Panc1 (cell line): ENCODE measurements around the gene CHIC2. TPM values are rescaled to one million over a fixed set of nuclear protein-coding genes. Genes with fewer than 3 reads are reported as not detected.

Experiments
- ATAC-seq: fragments of 200-7000 bp; cut with Tn5 transposase; 2 replicates; pipeline ENCODE4 v1.9.1; 2020; ENCODE audit warnings: mild to moderate bottlenecking, moderate library complexity
- BruUV-seq: library from RNA; stranded (reverse); fragments of 400-500 nt; replicated peaks from 2 replicates; lab custom pipeline; 2021; lab: Mats Ljungman, UMichigan
- CTCF ChIA-PET: fragments of 300-600 bp; sonication (Branson Sonifier 250); formaldehyde crosslinking; loops from one replicate; lab custom pipeline; 2022; ENCODE audit warnings: antibody characterized with exemption; lab: Charles Lee
- POLR2A ChIA-PET: fragments of 300-600 bp; sonication (Branson Sonifier 250); formaldehyde crosslinking; loops from one replicate; lab custom pipeline; 2022; ENCODE audit warnings: antibody characterized with exemption; lab: Charles Lee
- DNase-seq: peaks from one replicate; pipeline ENCODE4 v3.0.0-alpha.2; 2010; ENCODE audit warnings: low read depth, low spot score
- H3K27ac ChIP-seq: 2 replicates; pipeline ENCODE4 v1.5.1; 2011; ENCODE audit warnings: mild to moderate bottlenecking, low read length, inconsistent platforms
- H3K27me3 ChIP-seq: fragments of 200-500 bp; sonication (Bioruptor generic); 2 replicates; pipeline ENCODE4 v1.6.0; 2014; ENCODE audit warnings: low read length, inconsistent platforms; ENCODE audit not compliant: control insufficient read depth, insufficient read depth
- H3K36me3 ChIP-seq: fragments of 200-500 bp; sonication (Bioruptor generic); 2 replicates; pipeline ENCODE4 v1.5.1; 2014; ENCODE audit warnings: inconsistent platforms, mild to moderate bottlenecking, low read length, moderate library complexity; ENCODE audit not compliant: control insufficient read depth, insufficient read depth
- H3K4me1 ChIP-seq: 2 replicates; pipeline ENCODE4 v1.5.1; 2011; ENCODE audit warnings: inconsistent platforms, mild to moderate bottlenecking, low read length, moderate library complexity; ENCODE audit not compliant: control insufficient read depth, insufficient read depth
- H3K4me3 ChIP-seq, 2 experiments: 2 replicates each; pipeline ENCODE4 v1.5.1; 2011 to 2012; ENCODE audit warnings: low read depth in 2 of 2, low read length in 2 of 2, mild to moderate bottlenecking in 2 of 2, inconsistent platforms in 1 of 2, moderate library complexity in 1 of 2
- H3K9me3 ChIP-seq: fragments of 200-500 bp; sonication (Bioruptor generic); 2 replicates; pipeline ENCODE4 v1.5.1; 2014; ENCODE audit warnings: low read depth, mild to moderate bottlenecking, inconsistent platforms, low read length, moderate library complexity; ENCODE audit not compliant: control insufficient read depth, insufficient read depth
- CTCF ChIP-seq: fragments of 450-650 bp; IDR thresholded peaks from 2 replicates; pipeline ENCODE4 v1.5.1; 2017; ENCODE audit warnings: mild to moderate bottlenecking
- POLR2AphosphoS5 ChIP-seq: IDR thresholded peaks from 2 replicates; pipeline ENCODE4 v1.6.1; 2012; ENCODE audit warnings: mild to moderate bottlenecking, low read depth, low read length, moderate library complexity
- REST ChIP-seq, 2 experiments: IDR thresholded peaks; 2 replicates each; pipeline ENCODE4 v1.6.1; 2011 to 2012; ENCODE audit warnings: low read depth in 2 of 2, control low read depth in 1 of 2, low read length in 1 of 2, mild to moderate bottlenecking in 1 of 2, moderate library complexity in 1 of 2; ENCODE audit not compliant: insufficient read depth in 1 of 2
- SIN3A ChIP-seq: IDR thresholded peaks from 2 replicates; pipeline ENCODE4 v1.6.1; 2012; ENCODE audit warnings: low read depth, mild to moderate bottlenecking, low read length, moderate library complexity, borderline replicate concordance; ENCODE audit not compliant: insufficient read depth
- TCF7L2 ChIP-seq: IDR thresholded peaks from 2 replicates; pipeline ENCODE4 v1.6.1; 2011; ENCODE audit warnings: mild to moderate bottlenecking, low read depth, low read length, inconsistent platforms
- in situ Hi-C: cut with HindIII; loops from 2 replicates; pipeline ENCODE4 v1.10.0; 2016; ENCODE audit warnings: low sequenced_read_pairs, low pct_unique_long_range_greater_than_20kb
- intact Hi-C: fragments of 100-400 bp; cut with micrococcal nuclease; formaldehyde crosslinking; loops from one replicate; pipeline ENCODE4 v1.10.0; 2022; ENCODE audit not compliant: unreplicated experiment
- total RNA-seq: library from RNA; stranded (reverse); gene quantifications from one replicate; pipeline ENCODE4 v1.2.1, GENCODE V29; 2021; ENCODE audit not compliant: unreplicated experiment

CHIC2 gene
- total RNA-seq, 1 experiment from 2014 or later: 10.3 TPM

- Histone ChIP-seq H3K9me3 (no peaks in the 10 kb centered on the region), H3K4me1 (no peaks in the 10 kb centered on the region), H3K4me3 (no peak overlapping the region), H3K36me3 (no peaks in the 10 kb centered on the region), H3K27me3 (no peaks in the 10 kb centered on the region), H3K27ac (no peak overlapping the region)
- no peak for TF ChIP-seq POLR2AphosphoS5
- TF ChIP-seq SIN3A: no peak
- no peak for TF ChIP-seq TCF7L2
- no peak for TF ChIP-seq REST (IDR thresholded peaks at IDR 0.05; ENCODE audit: insufficient read depth in 1 of 2, low read depth in 2 of 2, low read length in 1 of 2)
- TF ChIP-seq CTCF: no peak
- in situ Hi-C loops: no loop called here
- ChIA-PET POLR2A (no interaction called here), CTCF (no interaction called here)
- no TSS peak for BruUV-seq
- ATAC-seq (no peak), DNase-seq (no peak)
- intact Hi-C loops: no loop called here
Observed at GRCh38 chr4:53962516-53963225, 101.7 kb downstream of the CHIC2 start.

- Histone ChIP-seq H3K27ac (no peak overlapping the region), H3K4me1 (no peaks in the 10 kb centered on the region), H3K9me3 (no peaks in the 10 kb centered on the region), H3K4me3 (no peak overlapping the region), H3K36me3 (no peaks in the 10 kb centered on the region), H3K27me3 (no peaks in the 10 kb centered on the region)
- intact Hi-C loops (no loop called here), in situ Hi-C loops (no loop called here)
- CTCF ChIA-PET: no interaction called here
- BruUV-seq: no TSS peak
- TF ChIP-seq REST (IDR thresholded peaks at IDR 0.05; ENCODE audit: insufficient read depth in 1 of 2, low read depth in 2 of 2, low read length in 1 of 2): no peak
- TF ChIP-seq TCF7L2: no peak
- TF ChIP-seq CTCF: no peak
- no peak for TF ChIP-seq POLR2AphosphoS5
- POLR2A ChIA-PET: no interaction called here
- DNase-seq: no peak
- no peak for ATAC-seq
Observed at GRCh38 chr4:53961351-53961750, 103.1 kb downstream of the CHIC2 start.
